ENCODE data around the gene NDEL1.

The NDEL1 gene

GRCh38 chr17:8476741-8477140, 41.1 kb downstream of the NDEL1 start:
- TF ChIP-seq CTCF (IDR thresholded peaks at IDR 0.05) (no peak), ZFX (IDR thresholded peaks at IDR 0.05; ENCODE audit: borderline replicate concordance) (no peak)
- H3K27ac ChIP-seq: no peak overlapping the region

DNA sequence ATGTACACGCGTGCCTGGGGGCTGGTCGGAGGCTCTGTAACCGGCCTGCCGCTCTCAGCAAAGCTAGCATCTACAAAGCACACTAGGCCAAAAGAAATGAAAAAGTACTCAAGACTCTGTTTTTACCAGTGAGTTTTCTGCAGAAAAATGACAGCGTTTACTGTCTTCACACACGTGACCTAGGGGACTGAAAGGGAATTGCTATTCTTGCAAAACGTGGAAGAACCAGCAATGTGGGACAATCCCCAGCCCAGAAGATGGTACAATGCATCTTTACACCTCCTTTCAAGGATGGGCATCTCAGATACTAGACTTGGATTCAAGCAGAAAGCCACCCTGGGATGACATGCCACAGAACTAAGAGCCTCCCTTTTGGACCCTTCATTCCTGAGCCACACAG, 41.5 kb downstream of the NDEL1 start:
- no peak overlapping the region for H3K27ac ChIP-seq
- TF ChIP-seq CTCF (IDR thresholded peaks at IDR 0.05): no peak
- no peak for TF ChIP-seq ZFX (IDR thresholded peaks at IDR 0.05; ENCODE audit: borderline replicate concordance)

DNA sequence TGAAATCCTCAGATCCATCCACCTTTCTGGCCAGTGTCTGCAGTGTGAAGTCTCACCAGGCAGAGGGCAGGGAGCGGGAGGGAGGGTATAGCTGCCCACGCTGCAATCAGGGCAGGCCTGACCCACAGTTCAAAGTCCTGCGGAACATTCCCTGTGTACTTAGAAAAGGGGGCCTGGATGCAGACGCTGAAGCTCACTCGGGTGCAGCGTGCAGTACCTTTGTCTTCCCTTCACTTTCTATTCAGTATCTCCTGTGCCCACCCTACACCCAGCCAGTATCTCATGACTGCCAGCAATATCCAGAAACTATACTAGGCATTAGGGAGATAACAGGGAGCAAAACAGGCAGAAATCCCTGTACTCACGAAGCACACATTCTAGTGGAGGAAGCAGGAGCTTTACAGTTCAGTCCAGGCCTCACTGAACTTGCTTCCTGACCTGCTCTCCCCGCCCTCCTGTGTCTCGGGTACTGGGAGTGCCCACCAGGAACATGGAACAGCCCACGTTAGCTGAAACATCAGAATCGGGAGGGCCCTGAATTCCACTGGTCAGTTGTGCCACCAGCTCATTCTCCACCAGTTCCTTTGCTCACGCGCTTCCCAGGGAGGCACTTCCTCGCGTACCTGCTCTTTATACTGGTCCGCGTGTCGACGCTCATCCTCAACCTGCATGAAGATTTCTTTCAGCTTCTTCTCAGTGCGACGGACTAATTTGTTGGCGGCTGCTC, 42.2 kb downstream of the NDEL1 start:
- TF ChIP-seq ZFX (IDR thresholded peaks at IDR 0.05; ENCODE audit: borderline replicate concordance) (no peak), CTCF (IDR thresholded peaks at IDR 0.05) (no peak)
- no peak overlapping the region for H3K27ac ChIP-seq

DNA sequence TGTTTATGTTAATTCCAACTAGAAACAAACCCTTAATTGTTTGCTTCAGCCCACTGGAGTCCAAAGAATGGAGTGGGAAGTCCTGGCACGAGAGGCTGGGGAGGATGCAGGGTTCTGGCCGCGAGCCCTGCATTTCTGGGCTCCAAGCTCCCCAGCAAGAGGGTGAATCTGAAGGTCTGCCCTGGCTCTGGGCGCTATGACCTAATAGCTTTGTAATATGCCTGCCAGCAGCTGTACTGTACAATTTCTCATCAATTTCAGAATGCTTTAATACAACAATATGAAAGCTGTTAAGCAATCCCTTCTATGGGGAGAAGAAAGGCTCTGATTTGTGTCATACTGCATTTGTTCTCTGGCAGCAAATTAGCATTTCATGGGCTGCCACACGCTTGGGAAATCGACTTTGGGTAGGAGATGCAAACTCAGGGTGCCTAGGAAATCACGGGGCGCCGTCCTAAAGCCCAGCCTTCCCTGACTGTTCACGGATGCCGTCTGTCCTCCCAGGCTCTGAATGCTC, 43.8 kb downstream of the NDEL1 start:
- TF ChIP-seq CTCF (IDR thresholded peaks at IDR 0.05) (no peak), ZFX (IDR thresholded peaks at IDR 0.05; ENCODE audit: borderline replicate concordance) (no peak)
- H3K27ac ChIP-seq: no peak overlapping the region

DNA sequence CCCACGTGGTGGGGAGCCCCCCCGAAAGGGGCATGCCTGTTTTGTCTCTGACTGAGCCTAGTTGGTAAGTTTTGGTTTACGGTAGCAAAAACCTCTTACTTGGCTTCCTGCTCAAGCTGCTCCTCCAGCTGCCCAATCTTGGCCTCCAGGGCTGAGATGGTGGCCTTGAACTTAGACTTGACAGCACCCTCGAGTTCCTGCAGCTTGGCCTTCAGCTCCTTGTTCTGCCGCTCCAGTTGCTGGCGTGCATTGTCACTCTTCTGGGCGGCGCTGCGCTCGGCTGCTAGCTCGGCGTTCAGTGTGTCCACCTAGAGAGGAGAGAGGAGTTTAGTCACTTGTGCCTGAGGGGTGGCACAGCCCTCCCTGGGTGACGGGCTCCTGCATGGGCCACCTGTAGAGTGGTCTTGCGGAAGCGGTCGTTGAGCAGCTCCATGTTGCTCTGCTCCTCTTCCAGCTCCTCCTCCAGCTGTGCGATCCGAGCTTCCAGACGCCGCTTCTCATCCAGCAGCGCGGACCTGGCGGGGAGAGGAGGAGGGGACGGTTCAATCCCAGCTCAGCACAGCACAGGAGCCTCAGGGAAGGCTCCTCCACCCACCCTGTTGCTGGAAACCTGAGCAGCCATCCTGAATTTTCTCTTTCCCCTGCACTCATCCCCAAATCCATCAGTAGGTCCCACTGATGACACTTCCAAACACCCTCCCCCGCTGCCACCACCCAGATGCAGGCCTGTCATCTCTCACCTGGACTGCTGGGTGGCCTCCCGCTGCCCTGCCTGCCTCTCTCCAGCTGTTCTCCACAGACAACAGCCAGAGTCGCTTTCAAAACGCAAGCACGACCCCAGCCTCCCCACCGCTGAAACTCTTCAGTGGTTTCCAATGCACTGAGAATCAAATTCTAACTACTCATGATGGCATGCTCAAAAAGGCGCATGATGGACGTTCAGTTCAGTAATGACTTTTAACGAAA, 44.6 kb downstream of the NDEL1 start:
- TF ChIP-seq ZFX (IDR thresholded peaks at IDR 0.05; ENCODE audit: borderline replicate concordance) (no peak), CTCF (IDR thresholded peaks at IDR 0.05) (no peak)
- no peak overlapping the region for H3K27ac ChIP-seq

- TF ChIP-seq ZFX (IDR thresholded peaks at IDR 0.05; ENCODE audit: borderline replicate concordance) (no peak), CTCF (IDR thresholded peaks at IDR 0.05) (no peak)
- no peak overlapping the region for H3K27ac ChIP-seq
Measured at GRCh38 chr17:8481089-8481488, 45.4 kb downstream of the NDEL1 start.

Data from 22Rv1 (cell line).